ENCODE data around the gene SHISA2.

GRCh38 chr13:26041444-26041843 lies 10.4 kb downstream of the SHISA2 start:
- TF ChIP-seq CTCF (IDR thresholded peaks at IDR 0.05), result no peak
- TF ChIP-seq POLR2A (IDR thresholded peaks at IDR 0.05), result no peak
